ENCODE measurements around the gene PSMB8.
"Not testable (repeated sequence)": the region's sequence is repeated elsewhere in the genome, so short reads cannot be mapped to it uniquely, and the experiment has no call there.

Gene PSMB8

DNA sequence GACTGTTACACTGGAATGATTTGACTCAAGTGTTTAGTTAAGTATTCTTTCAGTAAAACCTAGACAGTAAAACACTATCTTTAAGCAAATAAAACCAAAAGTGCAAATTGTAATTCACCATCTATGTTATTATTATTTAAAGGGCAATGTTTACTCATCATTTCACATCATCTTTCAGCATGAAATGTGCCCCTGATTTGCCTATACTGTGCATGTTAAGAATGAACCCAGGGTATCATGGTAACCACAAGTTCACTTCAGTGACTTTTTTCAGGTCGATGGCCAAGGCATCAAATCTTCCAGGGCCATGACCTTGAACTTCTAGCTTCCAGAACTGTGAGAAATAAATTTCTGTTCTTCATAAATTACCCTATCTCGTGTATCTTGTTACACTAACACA lies 25.0 kb downstream of the PSMB8 start:
- in situ Hi-C loops (cut with HindIII; ENCODE audit: low pct_unique_long_range_greater_than_20kb, low sequenced_read_pairs) = no loop called here
- TF ChIP-seq JUND (IDR thresholded peaks at IDR 0.05; ENCODE audit: low read depth) = no peak
- no peak for DNase-seq (ENCODE audit: low read depth in 1 of 2, low spot score in 1 of 2)

DNA sequence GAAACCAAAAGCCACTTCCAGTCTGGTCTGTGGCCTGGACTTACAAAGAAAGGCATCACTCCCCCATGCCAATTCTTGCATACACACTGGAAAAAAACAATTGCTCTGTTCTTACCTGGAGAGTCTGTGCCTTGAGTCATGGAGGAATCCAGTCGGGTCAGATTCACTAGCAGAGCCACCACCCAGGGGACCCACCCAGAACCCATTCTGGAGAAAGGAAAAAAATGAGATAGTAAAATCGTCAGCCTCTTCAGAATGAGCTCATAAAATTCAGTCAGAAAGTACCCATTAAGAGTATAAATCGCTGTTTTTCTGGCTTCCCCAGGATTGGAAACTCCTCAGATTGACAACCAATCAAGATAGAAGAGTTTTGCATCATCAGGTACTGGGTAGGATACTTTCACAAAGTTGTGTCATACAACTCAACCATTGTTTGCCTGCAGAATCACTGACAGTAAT lies 27.1 kb downstream of the PSMB8 start, which contains the start of gene HLA-DOB:
Gene HLA-DOB (minus strand): TSS at position 257 of the 459 bp plus-strand sequence. CDS start 51 bp downstream, at position 206.
- in situ Hi-C loops (cut with HindIII; ENCODE audit: low pct_unique_long_range_greater_than_20kb, low sequenced_read_pairs) = no loop called here
- TF ChIP-seq JUND (IDR thresholded peaks at IDR 0.05; ENCODE audit: low read depth) = no peak
- DNase-seq (ENCODE audit: low read depth in 1 of 2, low spot score in 1 of 2) = peak; percentile 70 to 72

DNA sequence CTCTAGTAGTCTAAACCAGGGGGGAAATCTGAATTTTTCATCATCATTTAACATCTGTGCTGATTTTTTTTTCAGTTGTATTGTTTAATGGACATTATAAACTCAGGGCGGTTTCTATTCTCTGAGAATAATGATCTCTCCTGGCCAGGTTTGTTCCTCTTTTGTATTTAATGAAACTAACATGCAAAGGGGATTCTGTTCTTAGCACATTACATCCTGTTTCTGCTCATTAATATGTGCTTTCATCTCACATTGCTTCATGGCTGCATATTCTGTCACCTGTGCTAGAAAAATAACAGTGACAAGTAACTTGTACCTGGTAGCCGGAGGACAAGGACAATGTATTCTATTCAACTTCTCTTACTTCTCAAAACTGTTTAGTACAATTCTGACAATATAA lies 27.9 kb downstream of the PSMB8 start:
- in situ Hi-C loops (cut with HindIII; ENCODE audit: low pct_unique_long_range_greater_than_20kb, low sequenced_read_pairs) = no loop called here

DNA sequence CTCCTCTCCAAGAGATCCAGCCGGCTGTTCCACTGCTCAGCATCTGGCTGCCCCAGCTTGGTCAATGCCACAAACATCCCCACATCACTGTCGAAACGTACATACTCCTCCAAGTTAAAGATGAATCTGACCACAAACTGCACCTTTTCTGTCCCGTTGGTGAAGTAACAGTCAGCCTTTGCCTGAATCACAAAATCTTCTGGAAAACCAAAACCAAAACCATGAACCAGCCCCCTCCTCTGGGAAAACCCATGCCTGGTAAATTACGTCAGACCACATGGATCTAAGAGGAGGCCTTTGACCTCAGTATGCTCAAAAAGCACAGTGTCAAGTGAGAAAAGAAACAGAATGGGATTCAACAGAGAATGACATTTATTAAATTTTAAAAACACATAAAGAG lies 28.7 kb downstream of the PSMB8 start:
- no peak for DNase-seq (ENCODE audit: low read depth in 1 of 2, low spot score in 1 of 2)
- TF ChIP-seq JUND (IDR thresholded peaks at IDR 0.05; ENCODE audit: low read depth) = no peak
- in situ Hi-C loops (cut with HindIII; ENCODE audit: low pct_unique_long_range_greater_than_20kb, low sequenced_read_pairs) = no loop called here

More for the DNA sequence above, 27.9 kb downstream of the PSMB8 start:
- no peak for DNase-seq (ENCODE audit: low read depth in 1 of 2, low spot score in 1 of 2)
- TF ChIP-seq JUND (IDR thresholded peaks at IDR 0.05; ENCODE audit: low read depth) = no peak

DNA sequence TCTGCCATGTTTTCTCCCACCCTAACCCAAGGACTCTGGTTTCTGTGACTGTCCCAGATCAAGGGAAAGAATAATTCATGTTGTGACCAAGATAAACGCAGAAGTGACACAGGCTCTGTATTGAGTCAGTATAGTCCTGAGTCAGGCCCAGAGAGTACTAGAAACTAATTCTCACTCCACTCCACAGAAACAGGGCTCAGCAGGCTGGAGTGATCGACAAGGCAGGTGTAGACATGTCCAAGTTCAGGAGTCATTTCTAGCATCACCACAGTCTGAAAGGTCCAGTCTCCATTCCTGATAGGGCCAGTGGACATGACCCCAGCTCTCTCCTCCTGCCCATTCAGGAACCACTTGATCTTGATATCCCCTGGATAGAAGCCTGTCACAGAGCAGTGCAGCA lies 29.7 kb downstream of the PSMB8 start:
- in situ Hi-C loops (cut with HindIII; ENCODE audit: low pct_unique_long_range_greater_than_20kb, low sequenced_read_pairs) = no loop called here
- TF ChIP-seq JUND (IDR thresholded peaks at IDR 0.05; ENCODE audit: low read depth) = no peak
- no peak for DNase-seq (ENCODE audit: low read depth in 1 of 2, low spot score in 1 of 2)

DNA sequence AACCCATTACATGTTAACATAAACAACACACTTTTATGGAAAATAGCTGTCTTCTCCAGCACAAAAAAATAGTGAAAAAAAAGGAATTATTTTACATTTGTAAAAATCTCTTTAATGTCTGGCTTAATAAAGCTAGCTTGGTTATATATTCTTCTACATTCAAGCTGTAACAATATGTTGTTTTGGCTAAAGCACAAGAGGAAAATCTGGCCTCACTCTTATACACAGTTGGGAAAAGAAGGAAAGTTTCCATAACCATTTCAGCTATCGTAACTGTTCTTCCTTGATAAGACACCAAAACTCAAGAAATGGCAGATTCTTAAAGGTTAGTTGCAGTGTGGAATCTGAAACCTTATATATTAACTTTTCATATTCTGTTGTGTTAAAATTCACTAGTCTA lies 34.7 kb downstream of the PSMB8 start:
- no peak for TF ChIP-seq JUND (IDR thresholded peaks at IDR 0.05; ENCODE audit: low read depth)
- in situ Hi-C loops (cut with HindIII; ENCODE audit: low pct_unique_long_range_greater_than_20kb, low sequenced_read_pairs) = no loop called here
- DNase-seq (ENCODE audit: low read depth in 1 of 2, low spot score in 1 of 2) = no peak

DNA sequence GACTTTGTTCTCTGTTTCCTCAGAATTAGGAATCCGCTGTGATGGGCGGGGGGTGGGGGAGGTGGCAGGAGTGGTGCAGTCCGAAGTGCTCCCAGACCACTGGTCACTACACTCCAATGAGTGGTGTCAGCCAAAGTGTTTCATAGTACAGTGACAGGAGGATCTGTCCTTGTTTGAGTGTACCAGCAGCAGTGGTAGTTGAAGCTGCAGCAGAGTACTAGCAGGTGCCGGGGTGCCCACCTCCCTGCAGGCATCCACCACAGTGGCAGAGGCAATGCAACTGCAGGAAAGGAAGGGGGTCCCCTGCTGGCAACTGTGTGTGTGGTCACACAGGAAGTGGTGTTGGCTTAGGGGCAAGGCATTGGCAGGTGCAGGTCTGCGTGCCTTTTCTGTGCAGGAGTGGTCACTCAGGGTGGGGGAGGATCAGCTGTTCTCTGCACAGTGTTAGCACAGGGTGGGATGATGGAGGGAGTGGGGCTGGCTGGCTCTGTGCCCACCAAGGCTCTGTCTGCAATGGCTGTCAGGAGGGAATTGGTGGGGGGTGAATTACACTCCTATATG lies 36.7 kb downstream of the PSMB8 start:
- in situ Hi-C loops (cut with HindIII; ENCODE audit: low pct_unique_long_range_greater_than_20kb, low sequenced_read_pairs) = no loop called here
- TF ChIP-seq JUND (IDR thresholded peaks at IDR 0.05; ENCODE audit: low read depth) = no peak

DNA sequence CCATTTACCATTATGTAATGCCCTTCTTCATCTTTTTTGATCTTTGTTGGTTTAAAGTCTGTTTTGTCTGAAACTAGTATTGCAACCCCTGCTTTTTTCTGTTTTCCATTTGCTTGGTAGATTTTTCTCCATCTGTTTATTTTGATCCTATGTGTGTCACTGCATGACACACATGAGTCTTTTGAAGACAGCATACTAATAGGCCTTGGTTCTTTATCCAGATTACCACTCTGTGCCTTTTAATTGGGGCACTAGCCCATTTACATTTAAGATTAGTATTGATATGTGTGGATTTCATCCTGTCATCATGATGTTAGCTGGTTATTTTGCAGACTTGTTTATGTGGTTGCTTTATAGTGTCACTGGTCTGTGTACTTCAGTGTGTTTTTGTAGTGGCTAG lies 38.4 kb downstream of the PSMB8 start:
- in situ Hi-C loops (cut with HindIII; ENCODE audit: low pct_unique_long_range_greater_than_20kb, low sequenced_read_pairs); DNase-seq (ENCODE audit: low read depth in 1 of 2, low spot score in 1 of 2): not testable (repeated sequence)

More for the DNA sequence above, 36.7 kb downstream of the PSMB8 start:
- no peak for DNase-seq (ENCODE audit: low read depth in 1 of 2, low spot score in 1 of 2)

DNA sequence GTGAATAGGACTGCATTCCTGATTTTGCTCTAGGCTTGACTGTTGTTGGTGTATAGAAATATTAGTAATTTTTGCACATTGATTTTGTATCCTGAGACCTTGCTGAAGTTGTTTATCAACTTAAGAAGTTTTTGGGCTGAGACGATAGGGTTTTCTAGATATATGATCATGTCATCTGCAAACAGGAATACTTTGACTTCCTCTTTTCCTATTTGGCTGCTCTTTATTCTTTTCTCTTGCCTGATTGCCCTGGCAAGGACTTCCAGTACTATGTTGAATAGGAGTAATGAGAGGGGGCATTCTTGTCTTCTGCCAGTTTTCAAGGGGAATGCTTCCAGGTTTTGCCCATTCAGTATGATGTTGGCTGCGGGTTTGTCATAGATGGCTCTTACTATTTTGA lies 40.4 kb downstream of the PSMB8 start:
- DNase-seq (ENCODE audit: low read depth in 1 of 2, low spot score in 1 of 2) = no peak
- no peak for TF ChIP-seq JUND (IDR thresholded peaks at IDR 0.05; ENCODE audit: low read depth)
- in situ Hi-C loops (cut with HindIII; ENCODE audit: low pct_unique_long_range_greater_than_20kb, low sequenced_read_pairs) = no loop called here

DNA sequence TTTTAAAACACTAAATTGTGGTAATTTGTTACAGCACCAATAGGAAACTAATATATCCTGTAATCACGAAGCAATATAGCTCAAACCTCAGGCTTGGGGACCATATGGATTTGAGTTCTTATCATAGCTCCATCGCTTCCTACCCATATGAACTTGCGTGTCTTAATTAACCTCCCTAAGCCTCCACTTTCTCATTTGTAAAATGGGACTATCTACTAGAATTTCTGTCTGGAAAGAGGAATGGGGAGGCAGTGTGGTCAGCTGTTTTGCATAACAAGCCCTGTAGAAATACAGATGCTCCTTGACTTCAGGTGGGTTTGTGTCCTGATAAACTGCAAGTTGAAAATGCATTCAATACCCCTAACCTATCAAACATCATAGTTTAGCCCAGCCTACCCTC lies 44.1 kb downstream of the PSMB8 start:
- no peak for DNase-seq (ENCODE audit: low read depth in 1 of 2, low spot score in 1 of 2)
- no peak for TF ChIP-seq JUND (IDR thresholded peaks at IDR 0.05; ENCODE audit: low read depth)
- in situ Hi-C loops (cut with HindIII; ENCODE audit: low pct_unique_long_range_greater_than_20kb, low sequenced_read_pairs) = no loop called here

DNA sequence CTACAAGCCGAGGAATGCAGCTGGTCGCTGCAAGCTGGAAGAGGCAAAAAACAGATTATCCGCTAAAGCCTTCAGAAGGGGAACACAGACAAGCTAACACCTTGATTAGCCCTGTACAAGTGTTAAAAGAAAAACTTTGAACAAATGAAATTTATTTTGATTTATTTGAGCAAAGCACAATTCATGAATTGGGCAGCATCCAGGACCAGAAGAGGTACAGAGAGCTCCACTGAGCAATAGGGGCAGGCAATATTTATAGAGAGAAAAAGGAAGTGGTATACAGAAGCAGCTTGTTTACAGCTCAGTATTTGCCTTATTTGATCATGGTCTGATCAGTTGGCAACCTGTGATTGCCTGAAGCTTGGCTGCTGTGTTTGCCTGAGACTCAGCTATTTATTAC lies 44.7 kb downstream of the PSMB8 start:
- in situ Hi-C loops (cut with HindIII; ENCODE audit: low pct_unique_long_range_greater_than_20kb, low sequenced_read_pairs) = no loop called here
- DNase-seq (ENCODE audit: low read depth in 1 of 2, low spot score in 1 of 2) = no peak
- no peak for TF ChIP-seq JUND (IDR thresholded peaks at IDR 0.05; ENCODE audit: low read depth)

DNA sequence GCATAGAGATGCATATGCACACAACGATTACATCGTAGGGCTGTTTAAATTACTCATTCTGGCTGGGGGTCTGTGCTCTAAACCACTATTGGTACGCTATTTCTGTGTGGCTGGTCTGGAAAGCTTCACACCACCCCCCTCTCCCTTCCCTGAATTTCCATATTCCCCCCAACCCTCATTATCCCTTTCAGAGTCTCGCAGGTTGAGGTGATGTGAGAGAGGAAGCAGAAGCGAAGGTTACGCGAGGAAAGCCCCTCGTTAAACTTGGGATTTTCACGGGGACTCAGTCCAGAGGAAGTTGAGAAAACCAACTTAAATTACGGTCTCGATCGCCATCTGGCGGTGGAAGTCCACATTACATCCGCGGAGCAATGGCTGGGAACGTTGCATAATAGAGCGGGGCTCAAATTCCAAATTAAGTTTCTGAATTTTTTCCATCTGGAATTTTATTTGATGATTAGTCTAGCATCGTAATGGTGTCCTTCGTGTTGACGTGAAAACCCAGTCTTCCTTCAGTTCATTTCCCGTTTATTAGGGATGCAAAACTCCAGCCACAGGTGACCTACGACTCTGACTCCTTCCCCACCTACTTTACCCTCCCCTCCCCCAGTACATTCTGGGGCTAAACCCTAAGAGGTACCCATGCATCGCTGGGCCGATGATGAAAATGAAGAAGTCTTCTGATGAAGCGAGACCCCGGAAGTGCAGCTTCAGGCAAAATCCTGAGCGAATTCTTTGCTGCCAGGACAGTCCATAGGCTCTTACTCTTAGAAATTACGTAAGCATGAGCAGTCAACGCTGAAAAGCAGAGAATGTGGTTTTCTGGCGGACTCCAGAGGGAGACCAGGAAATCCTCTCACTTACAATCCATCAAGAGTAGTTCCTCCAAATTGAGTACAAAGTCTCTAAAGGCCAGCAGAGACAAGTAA lies 46.7 kb downstream of the PSMB8 start:
- in situ Hi-C loops (cut with HindIII; ENCODE audit: low pct_unique_long_range_greater_than_20kb, low sequenced_read_pairs) = no loop called here
- DNase-seq (ENCODE audit: low read depth in 1 of 2, low spot score in 1 of 2) = peak; percentile 32 to 60
- TF ChIP-seq JUND (IDR thresholded peaks at IDR 0.05; ENCODE audit: low read depth) = no peak

DNA sequence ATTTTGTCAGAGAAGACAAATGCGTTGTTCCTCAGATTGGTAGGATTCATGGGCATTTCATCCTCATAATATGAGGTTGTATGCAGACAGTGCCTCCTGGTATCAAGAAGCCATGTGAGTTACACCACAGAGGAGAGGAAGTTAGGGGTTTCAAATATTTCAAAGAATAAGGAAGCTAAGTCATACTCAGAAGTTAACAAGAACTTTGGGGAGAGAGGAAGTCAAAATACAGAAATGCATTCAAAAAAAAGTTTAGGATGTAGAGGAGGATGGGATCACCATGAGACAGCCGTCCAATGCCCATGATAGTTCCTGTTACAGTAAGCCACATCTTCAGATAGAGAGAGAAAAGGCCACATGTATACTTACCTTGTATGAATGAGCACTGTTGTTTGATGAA lies 49.3 kb downstream of the PSMB8 start:
- in situ Hi-C loops (cut with HindIII; ENCODE audit: low pct_unique_long_range_greater_than_20kb, low sequenced_read_pairs) = no loop called here
- DNase-seq (ENCODE audit: low read depth in 1 of 2, low spot score in 1 of 2) = no peak
- no peak for TF ChIP-seq JUND (IDR thresholded peaks at IDR 0.05; ENCODE audit: low read depth)
